Testis (tissue), 3 donors: ENCODE results near the gene VGLL4. TPM values are rescaled to one million over a fixed set of nuclear protein-coding genes. Genes with fewer than 3 reads are reported as not detected.

ENCODE experiments used
- DNase-seq: peaks from one replicate; pipeline ENCODE4 v3.0.0-alpha.2; 2019
- H3K27ac ChIP-seq, 2 donors: fragments of 200-600 bp; sonication (generic); one replicate each; pipeline ENCODE4 v1.5.1; 2019
- H3K27me3 ChIP-seq: fragments of 200-600 bp; sonication (generic); one replicate; pipeline ENCODE4 v1.5.1; 2019
- H3K36me3 ChIP-seq: fragments of 200-600 bp; sonication (generic); one replicate; pipeline ENCODE4 v1.5.1; 2017; ENCODE audit warnings: low read depth; ENCODE audit errors: missing control alignments
- H3K4me1 ChIP-seq: fragments of 200-600 bp; sonication (generic); one replicate; pipeline ENCODE4 v1.5.1; 2019
- H3K4me3 ChIP-seq, 2 donors: fragments of 200-600 bp; sonication (generic); one replicate each; pipeline ENCODE4 v1.5.1; 2017 to 2019
- H3K9me3 ChIP-seq: fragments of 200-600 bp; sonication (generic); one replicate; pipeline ENCODE4 v1.5.1; 2017
- POLR2A ChIP-seq: fragments of 450-650 bp; IDR thresholded peaks from one replicate; pipeline ENCODE4 v1.6.1; 2017; ENCODE audit warnings: antibody characterized with exemption, mild to moderate bottlenecking, moderate library complexity
- WGBS, 2 donors: methylation state at CpG; one replicate each; pipeline ENCODE4 v1.1.5; 2018; 5-methylcytosine and 5-hydroxymethylcytosine counted together
- intact Hi-C: fragments of 100-400 bp; cut with DNase I; formaldehyde crosslinking; loops from one replicate; pipeline ENCODE4 v1.15.1; 2023; ENCODE audit warnings: low total_unique reads
- polyA plus RNA-seq: library from polyadenylated mRNA; stranded (reverse); fragments of 350-450 nt; fragmentation: Illumina TruSeq; extraction: RNeasy Lipid Tissue Mini Kit (QIAGEN cat#74804); gene quantifications from one replicate; pipeline ENCODE4 v1.2.3, GENCODE V29; 2014; ENCODE audit warnings: low read depth, low replicate concordance; ENCODE audit not compliant: insufficient read depth
- total RNA-seq, 2 donors: library from RNA; depleted of rRNA; stranded (reverse); fragments of >200 nt; gene quantifications; one replicate each; pipeline ENCODE4 v1.2.3, GENCODE V29; 2016
- TF ChIP-seq, protein P1 (sequence below), 3 experiments: fragments of 450-650 bp in 2 of 3; fragments of 200-600 bp in 1 of 3; sonication (generic) in 1 of 3; IDR thresholded peaks; one replicate each; pipeline ENCODE4 v1.5.1; 2016 to 2019; ENCODE audit warnings: antibody characterized with exemption in 3 of 3, mild to moderate bottlenecking in 2 of 3, moderate library complexity in 1 of 3

The VGLL4 gene
- total and polyA plus RNA-seq, 3 donors from 2014 or later, result 72.9 to 209 (median 169) TPM

DNA sequence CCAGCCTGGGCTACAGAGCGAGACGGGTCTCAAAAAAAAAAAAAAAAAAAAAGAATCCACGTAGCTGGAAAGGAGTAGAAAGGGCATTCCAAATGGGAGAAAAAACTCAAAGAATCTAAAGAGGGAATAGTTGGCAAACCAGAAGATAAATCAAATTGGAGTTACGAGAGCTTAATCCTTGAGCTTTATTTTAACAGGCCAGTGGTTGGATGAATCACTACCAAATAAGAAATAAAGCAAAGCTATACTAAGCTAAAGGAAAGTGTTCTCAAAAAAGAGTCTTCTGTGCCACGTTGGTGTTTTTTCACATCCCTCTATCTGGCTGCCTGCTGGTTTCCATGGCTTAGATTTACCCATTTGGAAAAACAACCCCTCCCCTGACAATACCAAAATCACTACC is 14.0 kb downstream of the VGLL4 start:
- no peaks in the 10 kb centered on the region for H3K27me3 ChIP-seq
- intact Hi-C loops, result no loop called here
- TF ChIP-seq POLR2A, result no peak
- TF ChIP-seq, protein P1, sequence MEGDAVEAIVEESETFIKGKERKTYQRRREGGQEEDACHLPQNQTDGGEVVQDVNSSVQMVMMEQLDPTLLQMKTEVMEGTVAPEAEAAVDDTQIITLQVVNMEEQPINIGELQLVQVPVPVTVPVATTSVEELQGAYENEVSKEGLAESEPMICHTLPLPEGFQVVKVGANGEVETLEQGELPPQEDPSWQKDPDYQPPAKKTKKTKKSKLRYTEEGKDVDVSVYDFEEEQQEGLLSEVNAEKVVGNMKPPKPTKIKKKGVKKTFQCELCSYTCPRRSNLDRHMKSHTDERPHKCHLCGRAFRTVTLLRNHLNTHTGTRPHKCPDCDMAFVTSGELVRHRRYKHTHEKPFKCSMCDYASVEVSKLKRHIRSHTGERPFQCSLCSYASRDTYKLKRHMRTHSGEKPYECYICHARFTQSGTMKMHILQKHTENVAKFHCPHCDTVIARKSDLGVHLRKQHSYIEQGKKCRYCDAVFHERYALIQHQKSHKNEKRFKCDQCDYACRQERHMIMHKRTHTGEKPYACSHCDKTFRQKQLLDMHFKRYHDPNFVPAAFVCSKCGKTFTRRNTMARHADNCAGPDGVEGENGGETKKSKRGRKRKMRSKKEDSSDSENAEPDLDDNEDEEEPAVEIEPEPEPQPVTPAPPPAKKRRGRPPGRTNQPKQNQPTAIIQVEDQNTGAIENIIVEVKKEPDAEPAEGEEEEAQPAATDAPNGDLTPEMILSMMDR (IDR thresholded peaks at IDR 0.05), result no peak
- DNase-seq, result no peak
- H3K4me3 ChIP-seq, result no peak overlapping the region
- H3K9me3 ChIP-seq, result no peaks in the 10 kb centered on the region
- no peaks in the 10 kb centered on the region for H3K36me3 ChIP-seq
- peak overlapping the region in 1 of 2 donors; percentile 20 for H3K27ac ChIP-seq
- 44 to 56% methylated on average over 5 of the region's 5 CpGs for WGBS, 2 donors
- peaks cover 40% of the 10 kb centered on the region for H3K4me1 ChIP-seq

DNA sequence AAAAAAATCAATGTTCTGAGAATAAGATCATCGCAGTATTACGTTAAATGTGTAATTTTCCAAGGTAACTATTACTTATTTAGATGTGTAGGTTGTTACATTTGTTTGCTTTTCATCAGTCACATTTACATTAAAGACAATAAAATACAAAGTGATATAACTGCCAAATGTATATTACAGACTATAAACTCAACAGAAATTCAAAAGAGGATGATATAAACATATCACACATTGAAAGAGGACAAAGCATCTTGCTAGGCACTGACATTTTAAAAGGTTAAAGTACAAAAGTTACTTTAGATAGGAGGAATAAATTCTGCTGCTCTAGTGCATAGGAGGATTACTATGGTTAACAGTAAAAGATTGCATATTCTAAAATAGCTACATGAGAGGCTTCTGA is 16.1 kb downstream of the VGLL4 start:
- Histone ChIP-seq H3K27me3 (no peaks in the 10 kb centered on the region), H3K27ac (no peak overlapping the region), H3K36me3 (no peaks in the 10 kb centered on the region), H3K4me3 (no peak overlapping the region), H3K4me1 (peaks cover 20% of the 10 kb centered on the region), H3K9me3 (no peaks in the 10 kb centered on the region)
- DNase-seq, result no peak
- no peak for TF ChIP-seq POLR2A
- TF ChIP-seq, protein P1 (IDR thresholded peaks at IDR 0.05), result no peak
- intact Hi-C loops, result no loop called here
- WGBS, 2 donors, result 85 to 89% methylated on average over 2 of the region's 2 CpGs

DNA sequence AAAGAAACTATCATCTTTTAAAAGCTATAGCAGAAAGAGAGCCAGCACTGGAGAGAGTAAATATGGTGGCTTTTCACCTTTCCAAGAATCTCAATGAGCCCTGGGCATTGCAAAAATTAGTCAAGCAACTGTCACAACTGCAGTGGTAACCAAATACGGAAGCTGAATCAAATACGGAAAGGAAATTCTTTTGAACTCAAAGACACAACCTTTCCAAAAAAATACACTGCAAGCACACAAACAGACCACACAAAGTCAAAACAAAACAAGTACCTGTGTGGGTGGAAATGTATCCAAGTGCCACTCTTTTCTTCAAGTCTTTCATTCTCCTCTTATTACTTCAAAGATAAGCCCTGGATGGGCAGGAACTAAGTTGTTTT is 17.6 kb downstream of the VGLL4 start:
- Histone ChIP-seq H3K4me3 (no peak overlapping the region), H3K36me3 (no peaks in the 10 kb centered on the region), H3K27ac (peak overlapping the region in 1 of 2 donors; percentile 1), H3K27me3 (no peaks in the 10 kb centered on the region), H3K4me1 (peaks cover 8% of the 10 kb centered on the region), H3K9me3 (no peaks in the 10 kb centered on the region)
- DNase-seq, result no peak
- intact Hi-C loops, result no loop called here
- TF ChIP-seq, protein P1 (IDR thresholded peaks at IDR 0.05), result no peak
- no peak for TF ChIP-seq POLR2A
- WGBS, 2 donors, result 28 to 36% methylated on average over 2 of the region's 2 CpGs

DNA sequence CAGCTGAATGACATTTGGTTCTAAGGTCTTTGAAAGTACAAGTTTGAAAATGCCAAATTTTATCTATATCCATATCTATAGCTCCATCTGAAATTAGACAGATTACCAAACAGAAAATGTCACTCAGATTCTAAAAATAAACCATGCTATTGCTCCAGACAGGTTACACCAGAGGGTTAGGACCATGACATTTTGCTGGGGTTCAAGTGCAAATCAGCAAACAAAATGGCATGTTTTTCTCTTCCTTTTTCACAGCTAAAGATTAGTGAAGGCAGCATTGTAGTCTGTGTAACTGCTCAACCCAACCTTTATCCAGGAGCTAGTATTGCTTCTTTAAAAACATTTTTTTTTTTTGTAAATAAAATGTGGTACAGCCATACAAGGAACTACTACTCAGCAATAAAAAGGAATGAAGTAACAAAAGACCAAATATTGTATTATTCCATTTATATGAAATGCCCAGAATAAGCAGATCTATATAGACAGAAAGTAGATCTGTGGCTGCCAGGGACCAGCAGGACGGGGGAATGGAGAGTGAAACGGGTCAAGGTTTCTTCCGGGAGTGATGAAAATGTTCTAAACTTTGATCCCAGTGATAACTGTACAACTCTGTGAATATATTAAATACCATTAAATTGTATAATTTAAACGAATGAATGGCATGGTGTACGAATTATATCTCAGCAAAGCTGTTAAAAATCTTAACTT is 18.2 kb downstream of the VGLL4 start:
- Histone ChIP-seq H3K4me1 (peaks cover 9% of the 10 kb centered on the region), H3K27ac (peak overlapping the region in 1 of 2 donors; percentile 1), H3K27me3 (no peaks in the 10 kb centered on the region), H3K9me3 (no peaks in the 10 kb centered on the region), H3K36me3 (no peaks in the 10 kb centered on the region), H3K4me3 (no peak overlapping the region)
- intact Hi-C loops, result no loop called here
- no peak for DNase-seq
- TF ChIP-seq POLR2A, result no peak
- TF ChIP-seq, protein P1 (IDR thresholded peaks at IDR 0.05), result no peak
- WGBS, 2 donors, result 44 to 75% methylated on average over 5 of the region's 5 CpGs
